ENCODE data around the gene POLR2F. TPM values are rescaled to one million over a fixed set of nuclear protein-coding genes. Genes with fewer than 3 reads are reported as not detected.

Gene POLR2F
- total RNA-seq, 1 experiment from 2014 or later = 111 TPM

GRCh38 chr22:37911697-37912096 lies 41.8 kb upstream of the POLR2F start:
- intact Hi-C loops (cut with micrococcal nuclease; ENCODE audit: unreplicated experiment) = no loop called here
- CTCF ChIA-PET = interaction anchor here (0.9 kb wide), 1 partner anchor 86 kb away, joined by 3 read pairs; no protein-coding TSS in a partner anchor
- DNase-seq = no peak
- H3K36me3 Mint-ChIP-seq (ENCODE audit: insufficient read depth, unreplicated experiment) = peaks cover 62% of the 10 kb centered on the region
- H3K4me3 Mint-ChIP-seq (ENCODE audit: low read depth, unreplicated experiment) = no peak overlapping the region
- no peak overlapping the region for H3K27ac Mint-ChIP-seq (ENCODE audit: unreplicated experiment)
- BruUV-seq (replicated peaks) = no TSS peak
- H3K4me1 Mint-ChIP-seq (ENCODE audit: low read depth, unreplicated experiment) = peaks cover 10% of the 10 kb centered on the region
- no peaks in the 10 kb centered on the region for H3K9me3 Mint-ChIP-seq (ENCODE audit: low read depth, unreplicated experiment)
- no peak for TF ChIP-seq CTCF (IDR thresholded peaks at IDR 0.05; ENCODE audit: unreplicated experiment)
- H3K27me3 Mint-ChIP-seq (ENCODE audit: unreplicated experiment) = no peaks in the 10 kb centered on the region

DNA sequence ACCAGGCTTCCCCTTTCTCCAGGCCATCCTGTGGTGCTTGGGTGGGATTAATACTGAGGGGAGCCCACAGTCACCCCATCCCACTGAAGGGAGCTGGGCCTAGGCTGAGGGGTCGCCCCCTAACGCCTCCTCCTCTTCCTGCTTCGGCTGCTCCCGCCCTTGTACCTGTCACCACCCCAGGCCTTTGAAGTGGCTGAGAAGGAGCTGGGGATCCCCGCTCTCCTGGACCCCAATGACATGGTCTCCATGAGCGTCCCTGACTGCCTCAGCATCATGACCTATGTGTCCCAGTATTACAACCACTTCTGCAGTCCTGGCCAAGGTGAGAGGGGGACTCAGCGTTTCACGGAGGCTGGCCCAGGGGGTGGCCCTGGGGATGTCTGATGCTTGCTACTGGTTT lies 41.3 kb upstream of the POLR2F start:
- no TSS peak for BruUV-seq (replicated peaks)
- intact Hi-C loops (cut with micrococcal nuclease; ENCODE audit: unreplicated experiment) = no loop called here
- no peaks in the 10 kb centered on the region for H3K27me3 Mint-ChIP-seq (ENCODE audit: unreplicated experiment)
- no peaks in the 10 kb centered on the region for H3K9me3 Mint-ChIP-seq (ENCODE audit: low read depth, unreplicated experiment)
- CTCF ChIA-PET = interaction anchor here (0.9 kb wide), 1 partner anchor 85 kb away, joined by 3 read pairs; no protein-coding TSS in a partner anchor
- no peak for TF ChIP-seq CTCF (IDR thresholded peaks at IDR 0.05; ENCODE audit: unreplicated experiment)
- H3K4me1 Mint-ChIP-seq (ENCODE audit: low read depth, unreplicated experiment) = peaks cover 10% of the 10 kb centered on the region
- no peak overlapping the region for H3K4me3 Mint-ChIP-seq (ENCODE audit: low read depth, unreplicated experiment)
- H3K36me3 Mint-ChIP-seq (ENCODE audit: insufficient read depth, unreplicated experiment) = peaks cover 61% of the 10 kb centered on the region
- H3K27ac Mint-ChIP-seq (ENCODE audit: unreplicated experiment) = no peak overlapping the region
- DNase-seq = no peak

DNA sequence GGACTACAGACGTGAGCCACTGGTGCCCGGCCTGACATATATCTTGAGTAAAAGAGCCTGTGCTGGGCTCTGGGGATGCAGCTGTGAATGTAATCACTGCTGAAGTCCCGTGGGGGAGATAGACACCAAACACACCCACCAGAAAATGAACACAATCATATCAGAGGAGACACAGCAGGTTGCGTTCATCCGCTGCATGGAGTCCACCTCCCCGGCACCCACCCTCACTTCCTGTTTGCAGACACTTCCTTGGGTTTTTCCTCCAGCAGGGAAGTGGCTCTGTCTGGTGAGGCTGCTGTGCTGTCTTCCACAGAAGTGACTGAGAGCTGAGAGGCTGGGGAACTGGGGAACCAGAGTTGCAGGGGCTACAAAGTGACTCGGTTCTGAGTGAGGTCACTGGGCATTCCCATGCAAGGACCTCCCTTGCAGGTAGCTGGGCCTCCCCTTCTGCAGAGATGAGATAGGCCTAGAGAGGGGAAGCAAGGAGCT lies 40.2 kb upstream of the POLR2F start:
- peaks cover 63% of the 10 kb centered on the region for H3K36me3 Mint-ChIP-seq (ENCODE audit: insufficient read depth, unreplicated experiment)
- DNase-seq = no peak
- no peaks in the 10 kb centered on the region for H3K4me1 Mint-ChIP-seq (ENCODE audit: low read depth, unreplicated experiment)
- H3K9me3 Mint-ChIP-seq (ENCODE audit: low read depth, unreplicated experiment) = no peaks in the 10 kb centered on the region
- BruUV-seq (replicated peaks) = no TSS peak
- H3K27ac Mint-ChIP-seq (ENCODE audit: unreplicated experiment) = no peak overlapping the region
- intact Hi-C loops (cut with micrococcal nuclease; ENCODE audit: unreplicated experiment) = no loop called here
- no peak overlapping the region for H3K4me3 Mint-ChIP-seq (ENCODE audit: low read depth, unreplicated experiment)
- no peak for TF ChIP-seq CTCF (IDR thresholded peaks at IDR 0.05; ENCODE audit: unreplicated experiment)
- no peaks in the 10 kb centered on the region for H3K27me3 Mint-ChIP-seq (ENCODE audit: unreplicated experiment)
- CTCF ChIA-PET = interaction anchor here (1.0 kb wide), 1 partner anchor 14 kb away, joined by 4 read pairs; no protein-coding TSS in a partner anchor

GRCh38 chr22:37916311-37916710 lies 37.2 kb upstream of the POLR2F start:
- CTCF ChIA-PET = no interaction called here
- BruUV-seq (replicated peaks) = no TSS peak

More at GRCh38 chr22:37916311-37916710, 37.2 kb upstream of the POLR2F start:
- H3K36me3 Mint-ChIP-seq (ENCODE audit: insufficient read depth, unreplicated experiment) = peaks cover 81% of the 10 kb centered on the region
- TF ChIP-seq CTCF (IDR thresholded peaks at IDR 0.05; ENCODE audit: unreplicated experiment) = no peak
- no peaks in the 10 kb centered on the region for H3K9me3 Mint-ChIP-seq (ENCODE audit: low read depth, unreplicated experiment)
- no peaks in the 10 kb centered on the region for H3K27me3 Mint-ChIP-seq (ENCODE audit: unreplicated experiment)
- DNase-seq = no peak
- intact Hi-C loops (cut with micrococcal nuclease; ENCODE audit: unreplicated experiment) = no loop called here
- no peak overlapping the region for H3K27ac Mint-ChIP-seq (ENCODE audit: unreplicated experiment)
- H3K4me3 Mint-ChIP-seq (ENCODE audit: low read depth, unreplicated experiment) = no peak overlapping the region
- no peaks in the 10 kb centered on the region for H3K4me1 Mint-ChIP-seq (ENCODE audit: low read depth, unreplicated experiment)
